Measurements from ENCODE around the gene NPTX2.

NPTX2 gene

DNA sequence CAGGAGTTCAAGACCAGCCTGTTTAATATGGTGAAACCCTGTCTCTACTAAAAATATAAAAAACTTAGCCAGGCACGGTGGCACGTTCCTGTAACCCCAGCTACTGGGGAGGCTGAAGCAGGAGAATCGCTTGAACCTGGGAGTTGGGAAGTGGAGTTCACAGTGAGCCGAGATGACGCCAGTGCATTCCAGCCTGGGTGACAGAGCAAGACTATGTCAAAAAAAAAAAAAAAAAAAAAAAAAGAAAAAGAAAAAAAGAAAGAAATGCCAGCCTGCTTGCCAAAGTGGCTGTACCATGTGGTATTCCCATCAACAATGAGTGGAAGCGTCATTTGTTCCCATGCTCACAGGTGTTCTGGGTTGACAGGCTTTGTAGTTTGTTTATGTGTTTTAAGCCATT, 43.3 kb upstream of the NPTX2 start:
- H3F3A ChIP-seq (ENCODE audit: insufficient read depth, low read length): no peaks in the 10 kb centered on the region
- H3K9me3 ChIP-seq (replicated peaks; ENCODE audit: insufficient read depth, low read length): no peaks in the 10 kb centered on the region
- no peak overlapping the region for H3K27ac ChIP-seq (ENCODE audit: low read length)
- H3K4me3 ChIP-seq (ENCODE audit: low read length): no peak overlapping the region
- H3K79me2 ChIP-seq (ENCODE audit: low read length): no peaks in the 10 kb centered on the region
- H3K9me2 ChIP-seq (replicated peaks; ENCODE audit: insufficient read depth, low read length): no peaks in the 10 kb centered on the region
- no peak overlapping the region for H2AFZ ChIP-seq (ENCODE audit: low read length)
- TF ChIP-seq EZH2 (optimal IDR thresholded peaks at IDR 0.05; ENCODE audit: low read depth, low read length) (no peak), EZH2phosphoT487 (IDR thresholded peaks at IDR 0.05; ENCODE audit: low read length) (no peak)
- TF ChIP-seq, protein P1, sequence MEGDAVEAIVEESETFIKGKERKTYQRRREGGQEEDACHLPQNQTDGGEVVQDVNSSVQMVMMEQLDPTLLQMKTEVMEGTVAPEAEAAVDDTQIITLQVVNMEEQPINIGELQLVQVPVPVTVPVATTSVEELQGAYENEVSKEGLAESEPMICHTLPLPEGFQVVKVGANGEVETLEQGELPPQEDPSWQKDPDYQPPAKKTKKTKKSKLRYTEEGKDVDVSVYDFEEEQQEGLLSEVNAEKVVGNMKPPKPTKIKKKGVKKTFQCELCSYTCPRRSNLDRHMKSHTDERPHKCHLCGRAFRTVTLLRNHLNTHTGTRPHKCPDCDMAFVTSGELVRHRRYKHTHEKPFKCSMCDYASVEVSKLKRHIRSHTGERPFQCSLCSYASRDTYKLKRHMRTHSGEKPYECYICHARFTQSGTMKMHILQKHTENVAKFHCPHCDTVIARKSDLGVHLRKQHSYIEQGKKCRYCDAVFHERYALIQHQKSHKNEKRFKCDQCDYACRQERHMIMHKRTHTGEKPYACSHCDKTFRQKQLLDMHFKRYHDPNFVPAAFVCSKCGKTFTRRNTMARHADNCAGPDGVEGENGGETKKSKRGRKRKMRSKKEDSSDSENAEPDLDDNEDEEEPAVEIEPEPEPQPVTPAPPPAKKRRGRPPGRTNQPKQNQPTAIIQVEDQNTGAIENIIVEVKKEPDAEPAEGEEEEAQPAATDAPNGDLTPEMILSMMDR (IDR thresholded peaks at IDR 0.05; ENCODE audit: low read length): no peak
- H3K9ac ChIP-seq (ENCODE audit: low read length): no peak overlapping the region
- no peak overlapping the region for H3K4me2 ChIP-seq (ENCODE audit: low read depth, low read length)
- H4K20me1 ChIP-seq (ENCODE audit: insufficient read depth, low read length): no peaks in the 10 kb centered on the region
- no peak for DNase-seq
- H3K36me3 ChIP-seq (replicated peaks; ENCODE audit: insufficient read depth, low read length): no peaks in the 10 kb centered on the region
- H3K27me3 ChIP-seq (replicated peaks; ENCODE audit: insufficient read depth, low read length): peaks cover 11% of the 10 kb centered on the region; the same call in 1 of the 2 replicates
- H3K4me1 ChIP-seq (ENCODE audit: low read length): no peaks in the 10 kb centered on the region

DNA sequence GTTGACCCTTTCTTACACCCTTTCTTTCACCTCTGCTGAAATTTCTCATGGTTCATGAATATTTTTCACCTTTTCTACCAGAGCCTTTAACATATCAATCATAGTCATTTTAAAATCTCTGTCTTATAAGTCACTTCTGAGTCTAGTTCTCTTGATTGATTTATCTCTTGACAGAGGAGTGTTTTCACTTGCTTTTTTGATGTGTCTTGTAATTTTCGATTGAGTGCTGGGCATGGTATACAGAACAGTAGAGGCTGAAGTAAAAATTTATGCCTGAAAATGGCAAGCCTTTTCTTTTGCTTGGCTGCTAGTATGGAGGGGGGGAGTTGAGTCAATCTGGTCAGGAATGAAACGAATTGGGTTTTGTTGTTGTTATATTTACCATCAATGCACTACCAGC, 41.2 kb upstream of the NPTX2 start:
- Histone ChIP-seq H3K9ac (ENCODE audit: low read length) (no peak overlapping the region), H3K36me3 (replicated peaks; ENCODE audit: insufficient read depth, low read length) (no peaks in the 10 kb centered on the region), H3K27ac (ENCODE audit: low read length) (no peak overlapping the region), H3K4me3 (ENCODE audit: low read length) (no peak overlapping the region), H3K27me3 (replicated peaks; ENCODE audit: insufficient read depth, low read length) (peaks cover 5% of the 10 kb centered on the region; the same call in 1 of the 2 replicates), H2AFZ (ENCODE audit: low read length) (no peak overlapping the region), H3K79me2 (ENCODE audit: low read length) (no peaks in the 10 kb centered on the region), H4K20me1 (ENCODE audit: insufficient read depth, low read length) (no peaks in the 10 kb centered on the region), H3K4me2 (ENCODE audit: low read depth, low read length) (no peak overlapping the region), H3K9me3 (replicated peaks; ENCODE audit: insufficient read depth, low read length) (no peaks in the 10 kb centered on the region), H3F3A (ENCODE audit: insufficient read depth, low read length) (no peaks in the 10 kb centered on the region), H3K9me2 (replicated peaks; ENCODE audit: insufficient read depth, low read length) (no peaks in the 10 kb centered on the region), H3K4me1 (ENCODE audit: low read length) (no peaks in the 10 kb centered on the region)
- no peak for DNase-seq
- TF ChIP-seq EZH2 (optimal IDR thresholded peaks at IDR 0.05; ENCODE audit: low read depth, low read length) (no peak), EZH2phosphoT487 (IDR thresholded peaks at IDR 0.05; ENCODE audit: low read length) (no peak)
- TF ChIP-seq, protein P1 (IDR thresholded peaks at IDR 0.05; ENCODE audit: low read length): no peak

DNA sequence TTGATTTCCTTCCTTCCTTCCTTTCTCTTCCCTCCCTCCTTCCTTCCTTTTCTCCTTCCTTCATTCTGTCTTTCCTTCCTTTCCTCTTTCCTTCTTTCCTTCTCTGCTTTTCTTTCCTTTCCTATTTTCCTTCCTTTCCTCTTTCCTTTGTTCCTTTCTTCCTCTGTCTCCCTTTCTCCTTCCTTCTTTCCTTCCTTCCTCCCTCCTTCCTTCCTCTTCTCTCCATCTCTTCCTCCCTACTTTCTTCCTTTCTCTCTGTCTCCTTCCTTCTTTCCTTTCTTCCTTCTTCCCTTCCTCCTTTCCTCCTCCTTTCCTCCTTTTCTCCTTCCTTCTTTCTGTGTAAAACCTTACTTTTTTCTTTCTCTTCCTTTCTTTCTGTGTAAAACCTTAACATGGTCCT, 32.3 kb upstream of the NPTX2 start:
- no peaks in the 10 kb centered on the region for H3K9me3 ChIP-seq (replicated peaks; ENCODE audit: insufficient read depth, low read length)
- no peak for DNase-seq
- H3K36me3 ChIP-seq (replicated peaks; ENCODE audit: insufficient read depth, low read length): no peaks in the 10 kb centered on the region
- no peaks in the 10 kb centered on the region for H3K79me2 ChIP-seq (ENCODE audit: low read length)
- no peak overlapping the region for H3K27ac ChIP-seq (ENCODE audit: low read length)
- H4K20me1 ChIP-seq (ENCODE audit: insufficient read depth, low read length): no peaks in the 10 kb centered on the region
- no peak for TF ChIP-seq EZH2 (optimal IDR thresholded peaks at IDR 0.05; ENCODE audit: low read depth, low read length)
- TF ChIP-seq, protein P1 (IDR thresholded peaks at IDR 0.05; ENCODE audit: low read length): no peak
- TF ChIP-seq EZH2phosphoT487 (IDR thresholded peaks at IDR 0.05; ENCODE audit: low read length): no peak
- H3K4me1 ChIP-seq (ENCODE audit: low read length): no peaks in the 10 kb centered on the region
- no peaks in the 10 kb centered on the region for H3K27me3 ChIP-seq (replicated peaks; ENCODE audit: insufficient read depth, low read length)
- no peak overlapping the region for H3K9ac ChIP-seq (ENCODE audit: low read length)
- H3K4me3 ChIP-seq (ENCODE audit: low read length): no peak overlapping the region
- no peak overlapping the region for H3K4me2 ChIP-seq (ENCODE audit: low read depth, low read length)
- no peaks in the 10 kb centered on the region for H3F3A ChIP-seq (ENCODE audit: insufficient read depth, low read length)
- H3K9me2 ChIP-seq (replicated peaks; ENCODE audit: insufficient read depth, low read length): no peaks in the 10 kb centered on the region
- no peak overlapping the region for H2AFZ ChIP-seq (ENCODE audit: low read length)
